H1 (cell line): ENCODE data around the gene TMEM229B. TPM values are rescaled to one million over a fixed set of nuclear protein-coding genes. Genes with fewer than 3 reads are reported as not detected.

Experiments used
- CTCF ChIA-PET: fragments of 300-600 bp; sonication (Branson Sonifier 250); formaldehyde crosslinking; loops from one replicate; lab custom pipeline; 2021; ENCODE audit not compliant: partially characterized antibody; lab: Charles Lee
- POLR2A ChIA-PET: fragments of 300-600 bp; sonication (Branson Sonifier 250); formaldehyde crosslinking; loops from one replicate; lab custom pipeline; 2021; ENCODE audit warnings: inconsistent platforms; ENCODE audit not compliant: partially characterized antibody; lab: Charles Lee
- DNase-seq, 2 experiments: peaks; one replicate each; pipeline versions ENCODE4 v3.0.0 to v3.0.0-alpha.2; 2010 to 2022; ENCODE audit warnings: low spot score in 2 of 2, low read depth in 1 of 2, mixed read lengths in 1 of 2
- FAIRE-seq: peaks from 2 replicates; lab custom pipeline; 2011; peaks lifted over from hg19 to GRCh38; lab: Jason Lieb, UNC
- H2AFZ ChIP-seq: 2 replicates; pipeline ENCODE4 v1.8.1; 2012; ENCODE audit warnings: low read length, inconsistent platforms
- H2AK5ac ChIP-seq: 2 replicates; pipeline ENCODE4 v1.6.1; 2013; ENCODE audit warnings: low read depth, low read length
- H2BK120ac ChIP-seq: replicated peaks from 2 replicates; pipeline ENCODE3; 2013; ENCODE audit warnings: low read depth, low read length, inconsistent platforms
- H2BK12ac ChIP-seq: 2 replicates; pipeline ENCODE4 v1.6.1; 2013; ENCODE audit warnings: low read depth, low read length
- H2BK15ac ChIP-seq: 2 replicates; pipeline ENCODE4 v1.6.1; 2013; ENCODE audit warnings: low read length
- H2BK20ac ChIP-seq: 2 replicates; pipeline ENCODE4 v1.6.1; 2013; ENCODE audit warnings: low read length
- H2BK5ac ChIP-seq: 2 replicates; pipeline ENCODE4 v1.6.1; 2013; ENCODE audit warnings: low read depth, low read length
- H3K14ac ChIP-seq: 2 replicates; pipeline ENCODE4 v1.6.1; 2013; ENCODE audit warnings: inconsistent platforms; ENCODE audit not compliant: insufficient read length
- H3K18ac ChIP-seq: 2 replicates; pipeline ENCODE4 v1.6.1; 2013; ENCODE audit warnings: low read length; ENCODE audit errors: extremely low read depth
- H3K23ac ChIP-seq: 2 replicates; pipeline ENCODE4 v1.6.1; 2013; ENCODE audit warnings: inconsistent platforms; ENCODE audit not compliant: insufficient read length
- H3K23me2 ChIP-seq: 2 replicates; pipeline ENCODE4 v1.6.1; 2013; ENCODE audit warnings: low read depth, low read length
- H3K27ac ChIP-seq: 2 replicates; pipeline ENCODE4 v1.6.1; 2011; ENCODE audit warnings: low read depth, low read length, inconsistent platforms
- H3K27me3 ChIP-seq, 4 experiments: replicated peaks in 1 of 4; 1 replicate in 1 of 4; 2 replicates in 3 of 4; pipeline versions ENCODE4 v1.6.1 to v1.8.1; 2011 to 2013; ENCODE audit warnings: low read length in 3 of 4, mild to moderate bottlenecking in 3 of 4, inconsistent platforms in 2 of 4, mixed read lengths in 2 of 4, moderate library complexity in 1 of 4; ENCODE audit not compliant: control insufficient read depth in 3 of 4, insufficient read depth in 3 of 4; ENCODE audit errors: extremely low read depth in 1 of 4
- H3K36me3 ChIP-seq, 4 experiments: 2 replicates each; pipeline versions ENCODE4 v1.6.1 to v1.8.1; 2011 to 2013; ENCODE audit warnings: mild to moderate bottlenecking in 4 of 4, low read length in 3 of 4, moderate library complexity in 2 of 4, control low read depth in 1 of 4, inconsistent platforms in 1 of 4; ENCODE audit not compliant: insufficient read depth in 4 of 4, control insufficient read depth in 2 of 4
- H3K4ac ChIP-seq: replicated peaks from 2 replicates; pipeline ENCODE3; 2013; ENCODE audit warnings: low read length, low read depth, mixed read lengths, inconsistent platforms; ENCODE audit not compliant: insufficient read length
- H3K4me1 ChIP-seq, 4 experiments: replicated peaks in 1 of 4; 1 replicate in 1 of 4; 2 replicates in 3 of 4; pipeline versions ENCODE4 v1.6.1 to v1.8.1; 2011 to 2013; ENCODE audit warnings: low read length in 3 of 4, inconsistent platforms in 2 of 4, mixed read lengths in 1 of 4; ENCODE audit not compliant: insufficient read depth in 4 of 4, control insufficient read depth in 3 of 4
- H3K4me2 ChIP-seq, 2 experiments: 2 replicates each; pipeline versions ENCODE4 v1.6.1 to v1.8.1; 2011 to 2013; ENCODE audit warnings: low read depth in 2 of 2, low read length in 2 of 2, control low read depth in 1 of 2, inconsistent platforms in 1 of 2, mild to moderate bottlenecking in 1 of 2; ENCODE audit not compliant: insufficient read depth in 1 of 2
- H3K4me3 ChIP-seq, 4 experiments: fragments of 200-600, 300-600 bp in 1 of 4; sonication (generic), shearing (Covaris generic), sonication (Bioruptor Twin) in 1 of 4; 2 replicates each; pipeline versions ENCODE4 v1.5.1 to v1.8.1; 2011 to 2016; ENCODE audit warnings: low read length in 4 of 4, low read depth in 3 of 4, control low read depth in 2 of 4, inconsistent platforms in 2 of 4, mild to moderate bottlenecking in 2 of 4, mixed read lengths in 1 of 4, moderate library complexity in 1 of 4; ENCODE audit not compliant: insufficient read depth in 2 of 4; ENCODE audit errors: extremely low read depth in 1 of 4
- H3K56ac ChIP-seq: replicated peaks from 2 replicates; pipeline ENCODE3; 2013; ENCODE audit warnings: low read depth, mild to moderate bottlenecking, mixed read lengths, low read length, inconsistent platforms; ENCODE audit not compliant: insufficient read length
- H3K79me1 ChIP-seq: 2 replicates; pipeline ENCODE4 v1.6.1; 2013; ENCODE audit warnings: low read depth, low read length, control low read depth
- H3K79me2 ChIP-seq, 2 experiments: 2 replicates each; pipeline versions ENCODE4 v1.6.1 to v1.8.1; 2012 to 2013; ENCODE audit warnings: low read length in 2 of 2, mild to moderate bottlenecking in 2 of 2, inconsistent platforms in 1 of 2; ENCODE audit not compliant: insufficient read depth in 2 of 2, control insufficient read depth in 1 of 2
- H3K9ac ChIP-seq, 4 experiments: replicated peaks in 1 of 4; 1 replicate in 1 of 4; 2 replicates in 3 of 4; pipeline versions ENCODE4 v1.6.1 to v1.8.1; 2011 to 2013; ENCODE audit warnings: low read depth in 3 of 4, low read length in 3 of 4, control low read depth in 2 of 4, mild to moderate bottlenecking in 2 of 4, moderate library complexity in 2 of 4, inconsistent platforms in 1 of 4; ENCODE audit errors: extremely low read depth in 1 of 4
- H3K9me3 ChIP-seq, 2 experiments: 2 replicates each; pipeline versions ENCODE4 v1.6.1 to v1.8.1; 2012 to 2013; ENCODE audit warnings: mild to moderate bottlenecking in 2 of 2, moderate library complexity in 2 of 2, control low read depth in 1 of 2, inconsistent platforms in 1 of 2, low read depth in 1 of 2, low read length in 1 of 2, mixed read lengths in 1 of 2; ENCODE audit not compliant: insufficient read depth in 2 of 2
- H4K20me1 ChIP-seq, 2 experiments: replicated peaks in 1 of 2; 2 replicates each; pipeline versions ENCODE3 to v1.8.1; 2011 to 2013; ENCODE audit warnings: inconsistent platforms in 2 of 2, low read length in 2 of 2, mild to moderate bottlenecking in 1 of 2; ENCODE audit not compliant: insufficient read depth in 2 of 2, control insufficient read depth in 1 of 2
- H4K5ac ChIP-seq: 2 replicates; pipeline ENCODE4 v1.6.1; 2013; ENCODE audit warnings: low read length, low read depth, mixed read lengths, inconsistent platforms; ENCODE audit not compliant: insufficient read length
- H4K8ac ChIP-seq: 2 replicates; pipeline ENCODE4 v1.8.0; 2013; ENCODE audit warnings: mild to moderate bottlenecking, moderate library complexity, low read length, inconsistent platforms; ENCODE audit not compliant: insufficient read depth; ENCODE audit errors: extremely low read depth
- H4K91ac ChIP-seq: replicated peaks from 2 replicates; pipeline ENCODE3; 2013; ENCODE audit warnings: low read length, mixed read lengths, inconsistent platforms; ENCODE audit not compliant: insufficient read length
- CBX5 ChIP-seq: fragments of 300-800, 300-1000 bp; sonication (generic); IDR thresholded peaks from 2 replicates; pipeline ENCODE4 v1.7.1; 2016; ENCODE audit warnings: antibody characterized with exemption, low read length, low read depth
- CBX8 ChIP-seq: fragments of 300-800, 300-1000 bp; sonication (generic); IDR thresholded peaks from 2 replicates; pipeline ENCODE4 v1.7.1; 2016; ENCODE audit warnings: low read depth, low read length, borderline replicate concordance
- JUND ChIP-seq: IDR thresholded peaks from 2 replicates; pipeline ENCODE4 v1.6.1; 2011; ENCODE audit warnings: mild to moderate bottlenecking, improper control_type of control experiment, low read length
- NRF1 ChIP-seq: IDR thresholded peaks from 2 replicates; pipeline ENCODE4 v1.6.1; 2011; ENCODE audit warnings: mild to moderate bottlenecking, low read depth, low read length, improper control_type of control experiment
- POU5F1 ChIP-seq: IDR thresholded peaks from 2 replicates; pipeline ENCODE4 v1.6.1; 2011; ENCODE audit warnings: low read depth, mild to moderate bottlenecking, low read length, moderate library complexity
- WGBS, 2 experiments: shearing (Covaris generic) in 1 of 2; methylation state at CpG; one replicate each; pipeline versions ENCODE4 v1.1.6 to v1.1.7; 2013 to 2015; ENCODE audit warnings: low lambda C conversion rate in 2 of 2, mixed read lengths in 2 of 2, inconsistent platforms in 1 of 2, low coverage in 1 of 2, missing lambda C conversion rate in 1 of 2; ENCODE audit not compliant: insufficient replicate concordance in 2 of 2, insufficient coverage in 1 of 2, insufficient read length in 1 of 2; ENCODE audit errors: extremely low coverage in 1 of 2, missing lambda C conversion rate in 1 of 2; 5-methylcytosine and 5-hydroxymethylcytosine counted together
- polyA plus RNA-seq, 7 experiments: library from polyadenylated mRNA; depleted of rRNA in 3 of 7; stranded (reverse) in 5 of 7; unstranded in 2 of 7; fragments of >200 nt in 5 of 7; fragments of 200-250 nt in 2 of 7; gene quantifications; 1 replicate in 5 of 7; 2 replicates in 1 of 7; 4 replicates in 1 of 7; pipeline versions ENCODE4 v1.2.1 to v1.2.3, GENCODE V29; 2011 to 2013; ENCODE audit warnings: missing spikeins in 2 of 7, mixed read lengths in 2 of 7
- total RNA-seq: library from RNA; stranded (reverse); fragmentation: NEBNext Ultra II Directional; extraction: Animal tissue kit (Norgen Biotek cat#: 25700); gene quantifications from 2 replicates; pipeline ENCODE4 v1.2.1, GENCODE V29; 2021

Gene TMEM229B
- total and polyA plus RNA-seq, 2 of the 8 experiments (the other 6 are each of a cell fraction or from before 2014, with no cell fraction given) = 0.73 to 0.85 TPM

DNA sequence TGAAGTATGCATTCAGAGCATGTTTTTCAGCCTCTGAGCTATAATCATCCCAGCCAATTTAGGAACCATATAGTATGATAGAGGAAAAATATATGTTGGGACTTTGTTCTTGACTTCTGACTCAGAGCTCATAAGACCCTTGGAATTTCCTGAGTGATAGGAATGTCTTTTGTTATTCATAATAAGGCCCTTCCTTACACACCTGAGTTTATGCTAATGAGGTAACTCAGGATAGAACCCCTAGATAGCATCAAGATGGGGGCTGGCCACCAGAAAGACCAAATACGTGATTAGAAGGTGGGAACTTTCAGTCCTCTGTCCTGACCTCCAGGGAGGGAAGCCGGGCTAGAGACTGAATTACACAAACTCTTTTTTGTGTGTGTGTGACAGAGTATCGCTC lies 44.1 kb downstream of the TMEM229B start:
- FAIRE-seq (peak; percentile 58), DNase-seq (no peak)
- Histone ChIP-seq H3K9me3 (peaks cover 0 to 5% of the 10 kb centered on the region in 2 experiments; a peak in 1 of 4 replicates), H3K4me3 (no peak overlapping the region), H3K27me3 (no peaks in the 10 kb centered on the region; a peak in 1 of 7 replicates), H3K14ac (no peak overlapping the region), H3K79me2 (no peaks in the 10 kb centered on the region), H3K23ac (no peak overlapping the region), H3K18ac (no peak overlapping the region), H4K20me1 (no peaks in the 10 kb centered on the region), H3K23me2 (no peaks in the 10 kb centered on the region), H3K4me1 (peaks cover 0 to 22% (median 10%) of the 10 kb centered on the region in 4 experiments; a peak in 6 of 7 replicates), H3K9ac (no peak overlapping the region; a peak in 2 of 7 replicates), H4K8ac (no peak overlapping the region), H2BK20ac (peak overlapping the region; percentile 81; the same call in 1 of the 2 replicates), H3K79me1 (no peaks in the 10 kb centered on the region; the same call in 1 of the 2 replicates), H2BK15ac (no peak overlapping the region), H2BK12ac (peak overlapping the region; percentile 93), H2AFZ (no peak overlapping the region), H3K36me3 (no peaks in the 10 kb centered on the region), H4K91ac (no peak overlapping the region), H2AK5ac (no peak overlapping the region), H3K56ac (no peak overlapping the region), H3K4ac (no peak overlapping the region), H3K4me2 (peak overlapping the region; percentile 7 to 60; a peak in 2 of 4 replicates), H2BK5ac (peak overlapping the region; percentile 91; the same call in 1 of the 2 replicates), H4K5ac (no peak overlapping the region), H3K27ac (no peak overlapping the region), H2BK120ac (peak overlapping the region; percentile 69)
- TF ChIP-seq POU5F1 = 0 out of 2 replicates have a peak, but pooled peaks have one; percentile 29
- no peak for TF ChIP-seq NRF1
- no peak for TF ChIP-seq CBX8
- TF ChIP-seq JUND = peak; percentile 12; the same call in 1 of the 2 replicates
- no peak for TF ChIP-seq CBX5
- 63% methylated on average over 3 of the region's 3 CpGs; no CpG with 5 or more reads in 1 of the 2 experiments for WGBS, 2 experiments
- CTCF ChIA-PET = interaction anchor here (1.2 to 10.0 kb wide), 10 partner anchors 7 to 133 kb away, joined by 3 to 115 read pairs (median 6); no protein-coding TSS in a partner anchor
- POLR2A ChIA-PET = interaction anchor here (1.8 kb wide), 1 partner anchor 12 kb away, joined by 7 read pairs; no protein-coding TSS in a partner anchor
